LHCN-M2 (cell line): ENCODE measurements around the gene USB1. TPM values are rescaled to one million over a fixed set of nuclear protein-coding genes. Genes with fewer than 3 reads are reported as not detected.

Experiments
- total RNA-seq: library from RNA; depleted of rRNA; stranded (reverse); fragments of >200 nt; gene quantifications from 2 replicates; pipeline ENCODE4 v1.2.3, GENCODE V29; 2014; rRNA removed

USB1 gene
- total RNA-seq, 1 experiment from 2014 or later: 24.5 TPM

Other genes starting within 250 kb of the USB1 start
- 76.8 and 77.4 TPM in 2 replicates for gene KIFC3, start 198.9 kb upstream of the USB1 start, total RNA-seq
- not detected in 2 replicates for gene CNGB1, start 30.3 kb upstream of the USB1 start, total RNA-seq
- 3.5 and 3.8 TPM in 2 replicates for gene ZNF319, start 735 bp upstream of the USB1 start, total RNA-seq
- gene MMP15, start 24.3 kb downstream of the USB1 start, total RNA-seq: 1.9 and 5.0 TPM in 2 replicates
- gene CFAP20, start 128.0 kb downstream of the USB1 start, total RNA-seq: 70.2 and 115 TPM in 2 replicates
- 25.4 and 27.4 TPM in 2 replicates for gene CSNK2A2, start 196.7 kb downstream of the USB1 start, total RNA-seq